ENCODE data around the gene TAF1C.
A peak's percentile ranks its signal among the peaks of the same experiment; 100 is the strongest.
"Not testable (repeated sequence)": the region's sequence is repeated elsewhere in the genome, so short reads cannot be mapped to it uniquely, and the experiment has no call there.

Gene TAF1C

DNA sequence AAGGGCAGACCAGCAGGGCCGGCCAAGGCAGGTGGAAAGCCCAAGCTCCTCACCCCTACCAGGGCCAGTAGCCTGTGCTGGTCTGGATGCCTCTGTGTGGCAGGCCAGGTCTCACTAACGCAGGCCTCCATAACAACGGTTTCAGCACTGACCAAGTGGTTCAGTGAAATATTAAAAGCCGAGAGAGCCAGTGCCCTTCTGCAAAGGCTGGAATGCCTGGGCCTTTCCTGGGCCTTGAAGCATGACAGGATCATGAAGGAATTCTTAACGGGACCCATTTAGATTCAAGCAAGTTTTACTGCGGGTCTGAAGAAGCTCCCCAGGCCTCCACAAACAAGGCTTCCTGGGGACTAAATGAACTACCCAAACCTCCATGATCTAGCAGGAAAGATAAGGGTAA, 20.4 kb upstream of the TAF1C start:
- no peak for DNase-seq

GRCh38 chr16:84205976-84206691, 19.3 kb upstream of the TAF1C start:
- DNase-seq: no peak

GRCh38 chr16:84205123-84205522, 18.3 kb upstream of the TAF1C start:
- DNase-seq: not testable (repeated sequence)

GRCh38 chr16:84204551-84204950, 17.7 kb upstream of the TAF1C start:
- not testable (repeated sequence) for DNase-seq

GRCh38 chr16:84199861-84200260, 13.0 kb upstream of the TAF1C start:
- no peak for DNase-seq

GRCh38 chr16:84199097-84199496, 12.2 kb upstream of the TAF1C start:
- no peak for DNase-seq

GRCh38 chr16:84198401-84198800, 11.5 kb upstream of the TAF1C start:
- no peak for DNase-seq

DNA sequence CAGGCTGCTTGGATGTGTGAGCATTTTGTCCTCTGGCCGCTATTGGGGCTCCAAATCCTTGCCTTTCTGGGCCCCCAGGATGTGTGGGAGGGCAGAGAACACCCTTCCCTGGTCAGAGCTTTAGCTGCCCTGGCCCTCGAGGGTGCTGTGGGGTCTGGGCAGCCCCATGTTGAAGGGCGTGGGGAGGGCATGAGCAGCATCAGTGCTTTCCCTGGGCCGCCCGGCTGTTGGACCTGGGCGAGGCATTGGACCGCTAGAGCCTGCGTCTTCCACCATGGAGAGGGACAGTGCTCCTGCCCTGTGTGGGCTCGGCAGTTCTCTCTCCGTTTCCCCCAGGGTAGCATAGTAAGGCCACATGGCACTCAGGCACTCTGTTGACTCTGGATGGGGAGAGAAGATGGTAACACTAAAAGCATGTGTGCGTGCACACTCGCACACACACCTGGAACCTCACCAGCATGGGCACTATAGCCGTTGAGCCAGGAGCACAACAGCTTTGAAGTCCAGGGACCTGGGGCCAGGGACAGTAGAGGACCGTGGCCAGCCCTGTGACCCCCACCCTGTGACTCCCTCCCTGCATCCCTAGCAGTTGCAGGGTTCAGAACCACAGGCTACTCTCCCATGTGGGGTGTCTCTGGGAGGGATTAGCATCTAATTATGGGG, 10.7 kb upstream of the TAF1C start:
- no peak for DNase-seq

DNA sequence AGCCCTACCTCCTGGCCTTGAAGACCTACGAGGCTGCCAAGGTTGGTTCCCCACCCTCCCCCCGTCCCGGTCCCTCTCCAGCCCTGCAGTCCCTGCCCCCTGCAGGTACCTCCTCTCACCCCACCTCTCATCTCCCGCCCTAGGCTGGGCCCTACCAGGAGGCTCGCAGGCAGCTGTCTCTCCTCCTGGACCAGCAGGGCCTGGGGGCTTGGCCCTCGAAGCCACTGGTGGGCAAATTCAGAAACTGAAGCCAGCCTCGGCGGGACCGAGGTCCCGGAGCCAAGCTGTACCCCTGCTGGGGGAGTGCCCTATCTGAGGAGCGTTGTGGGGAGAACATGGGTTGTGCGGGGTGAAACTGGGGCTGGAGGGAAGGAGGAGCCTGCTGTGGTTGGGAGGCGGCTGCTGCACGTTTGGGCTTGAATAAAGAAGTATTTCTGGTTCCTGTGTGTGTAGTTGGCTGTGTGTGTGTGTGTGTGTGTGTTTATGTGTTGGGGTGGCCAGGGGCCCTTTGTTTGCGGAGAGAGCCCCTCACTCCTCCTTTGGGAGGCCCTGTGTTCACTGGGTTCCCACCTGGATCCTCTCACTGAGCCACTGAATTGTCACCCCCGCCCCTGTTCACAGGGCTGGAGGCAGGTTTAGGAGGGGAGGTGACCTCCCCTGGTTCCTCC, 10.0 kb upstream of the TAF1C start:
- DNase-seq: no peak

GRCh38 chr16:84196101-84196500, 9.2 kb upstream of the TAF1C start:
- no peak for DNase-seq

GRCh38 chr16:84195201-84196093, 8.6 kb upstream of the TAF1C start:
- no peak for DNase-seq

- peak; percentile 76 for DNase-seq
These were observed 7.8 kb upstream of the TAF1C start for GRCh38 chr16:84194470-84195200.

GRCh38 chr16:84194018-84194417, 7.2 kb upstream of the TAF1C start:
- no peak for DNase-seq

DNA sequence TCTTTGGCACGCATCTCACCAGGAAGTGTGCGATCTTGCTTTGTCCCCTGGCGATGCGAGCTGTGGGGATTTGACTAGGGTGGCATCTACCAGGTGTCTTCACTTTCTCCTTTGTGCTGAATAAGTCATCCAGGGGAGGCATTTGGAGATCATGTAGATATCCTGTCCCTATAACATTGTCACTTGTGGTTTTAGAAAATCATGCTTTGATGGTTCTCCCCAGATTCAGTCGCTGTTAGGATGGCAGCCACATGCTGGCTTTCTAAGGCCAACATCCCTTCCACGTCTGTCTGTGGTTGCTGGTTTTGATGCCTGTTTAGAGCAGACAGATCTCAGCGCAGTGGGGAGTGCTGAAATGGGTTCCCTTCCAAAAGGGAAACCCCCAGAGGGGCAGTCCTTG, 6.6 kb upstream of the TAF1C start:
- DNase-seq: no peak

DNA sequence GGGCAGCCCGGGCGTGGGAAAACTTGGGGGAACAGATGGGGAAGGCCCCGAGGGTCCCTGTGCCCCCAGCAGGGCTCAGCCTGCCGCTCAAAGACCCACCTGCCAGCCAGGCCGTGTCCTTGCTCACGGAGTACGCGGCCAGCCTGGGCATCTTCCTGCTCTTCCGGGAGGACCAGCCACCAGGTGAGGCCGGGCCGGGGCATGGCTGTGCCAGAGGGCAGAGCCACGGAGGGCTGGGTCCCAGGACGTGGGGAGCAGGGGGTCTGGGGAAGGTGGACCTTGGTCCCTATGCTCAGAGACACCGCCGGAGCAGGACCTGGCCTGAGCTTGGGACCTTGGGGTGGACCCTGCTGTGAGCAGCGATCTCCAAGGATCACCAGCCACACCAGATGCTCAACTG, 4.6 kb upstream of the TAF1C start:
- no peak for DNase-seq

GRCh38 chr16:84190731-84191388, 4.0 kb upstream of the TAF1C start, which contains the start of gene ADAD2:
ADAD2 (plus strand) TSS chr16:84191157; CDS start chr16:84191231, 74 bp downstream.
- DNase-seq: no peak

GRCh38 chr16:84184775-84185174, 2.1 kb downstream of the TAF1C start:
- DNase-seq: no peak

- no peak for DNase-seq
These were observed 2.8 kb downstream of the TAF1C start for GRCh38 chr16:84183911-84184591.

DNA sequence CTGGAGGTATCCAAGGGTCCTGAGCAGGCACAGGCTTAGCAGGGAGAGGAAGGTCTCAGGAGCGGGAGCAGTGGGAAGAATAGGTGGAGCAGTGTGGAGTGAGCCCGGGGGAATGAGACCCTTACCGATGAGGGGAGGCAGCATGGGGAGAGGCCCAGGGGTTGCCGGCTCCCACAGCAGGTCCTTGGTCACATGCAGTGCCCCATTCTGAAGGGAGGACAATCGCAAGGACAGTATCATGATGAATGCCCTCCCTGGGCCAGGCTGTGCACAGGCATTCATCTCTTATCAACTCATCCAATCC, 3.3 kb downstream of the TAF1C start:
- no peak for DNase-seq

DNA sequence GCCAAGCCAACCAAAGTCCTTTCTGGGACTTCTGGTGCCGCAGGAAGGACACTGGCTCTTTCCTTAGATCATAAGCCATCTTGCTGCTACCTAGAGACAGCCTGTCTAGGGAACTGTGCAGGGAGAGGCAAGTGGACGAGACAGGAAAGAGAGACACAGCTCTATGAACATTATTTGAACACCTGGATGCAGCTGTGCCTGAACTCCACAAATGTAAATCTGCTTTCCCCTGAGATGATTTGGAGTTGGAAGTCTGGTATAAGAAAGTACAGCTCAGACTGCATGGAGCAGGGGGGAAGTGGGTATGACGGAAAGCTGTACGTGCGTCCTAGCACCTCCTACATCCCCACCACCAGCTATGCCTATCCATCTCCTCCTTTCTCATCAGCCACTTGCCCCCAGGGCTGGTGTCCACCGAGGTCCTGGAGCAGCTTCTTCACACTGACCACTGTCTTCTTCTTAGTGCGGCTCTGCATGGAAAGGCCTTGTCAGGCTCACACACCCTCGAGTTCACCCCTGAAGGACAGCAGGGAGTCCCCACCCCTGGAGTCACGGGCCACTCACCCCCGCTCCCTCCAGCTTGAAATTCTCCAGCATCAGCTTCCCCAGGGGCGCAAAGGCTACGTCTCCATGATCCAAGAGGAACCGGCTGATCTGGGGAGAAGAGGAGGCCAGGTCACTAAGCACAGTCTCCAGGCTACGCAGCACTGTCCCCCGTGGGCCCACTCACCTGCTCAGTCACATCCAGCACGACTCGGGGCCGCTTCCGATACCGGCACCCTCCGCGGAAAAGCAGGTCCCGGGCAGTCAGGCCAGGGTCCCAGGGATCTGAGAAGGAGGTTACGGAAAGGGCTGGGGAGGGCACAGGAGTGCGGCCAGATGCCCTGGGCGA, 3.9 kb downstream of the TAF1C start:
- no peak for DNase-seq

Data from activated CD8-positive, alpha-beta memory T cell treated with anti-CD3 and anti-CD28 coated beads for 24 hours (primary cell).